Measurements from ENCODE around the gene C1QTNF1.

- TF ChIP-seq EZH2 (IDR thresholded peaks at IDR 0.05; ENCODE audit: low read length) (no peak), CTCF (optimal IDR thresholded peaks at IDR 0.05 in 1 of 3, IDR thresholded peaks at IDR 0.05 in 1 of 3, conservative IDR thresholded peaks at IDR 0.05 in 1 of 3; ENCODE audit: extremely low read depth in 1 of 3, insufficient read depth in 2 of 3, low read length in 3 of 3) (no peak)
These were observed 27.3 kb downstream of the C1QTNF1 start for GRCh38 chr17:79051306-79051705.
